ENCODE measurements around the gene RAB26.
"Not testable (repeated sequence)": the region's sequence is repeated elsewhere in the genome, so short reads cannot be mapped to it uniquely, and the experiment has no call there.

DNA sequence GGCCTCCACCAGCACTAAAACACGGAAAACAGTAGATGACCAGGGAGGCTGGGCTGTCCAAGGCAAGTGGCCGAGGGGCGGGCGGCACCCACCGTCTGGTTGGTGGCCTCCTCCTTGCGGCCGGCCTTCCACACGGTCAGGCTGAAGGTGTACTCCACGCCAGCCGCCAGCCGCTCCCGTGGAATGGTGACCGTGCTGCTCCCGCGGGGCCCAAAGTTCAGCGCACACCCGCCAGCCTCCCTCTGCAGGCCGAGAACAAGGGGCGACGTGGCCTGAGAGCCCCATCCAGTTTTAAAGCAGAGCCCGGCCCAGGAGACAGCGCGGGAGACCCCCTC is 40.7 kb upstream of the RAB26 start:
- TF ChIP-seq, protein P1, sequence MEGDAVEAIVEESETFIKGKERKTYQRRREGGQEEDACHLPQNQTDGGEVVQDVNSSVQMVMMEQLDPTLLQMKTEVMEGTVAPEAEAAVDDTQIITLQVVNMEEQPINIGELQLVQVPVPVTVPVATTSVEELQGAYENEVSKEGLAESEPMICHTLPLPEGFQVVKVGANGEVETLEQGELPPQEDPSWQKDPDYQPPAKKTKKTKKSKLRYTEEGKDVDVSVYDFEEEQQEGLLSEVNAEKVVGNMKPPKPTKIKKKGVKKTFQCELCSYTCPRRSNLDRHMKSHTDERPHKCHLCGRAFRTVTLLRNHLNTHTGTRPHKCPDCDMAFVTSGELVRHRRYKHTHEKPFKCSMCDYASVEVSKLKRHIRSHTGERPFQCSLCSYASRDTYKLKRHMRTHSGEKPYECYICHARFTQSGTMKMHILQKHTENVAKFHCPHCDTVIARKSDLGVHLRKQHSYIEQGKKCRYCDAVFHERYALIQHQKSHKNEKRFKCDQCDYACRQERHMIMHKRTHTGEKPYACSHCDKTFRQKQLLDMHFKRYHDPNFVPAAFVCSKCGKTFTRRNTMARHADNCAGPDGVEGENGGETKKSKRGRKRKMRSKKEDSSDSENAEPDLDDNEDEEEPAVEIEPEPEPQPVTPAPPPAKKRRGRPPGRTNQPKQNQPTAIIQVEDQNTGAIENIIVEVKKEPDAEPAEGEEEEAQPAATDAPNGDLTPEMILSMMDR (IDR thresholded peaks at IDR 0.05) = not testable (repeated sequence)
- not testable (repeated sequence) for TF ChIP-seq POLR2A (IDR thresholded peaks at IDR 0.05)
